Stimulated activated effector memory CD8-positive, alpha-beta T cell treated with anti-CD3 and anti-CD28 coated beads, Interleukin-12 subunit alpha, Interleukin-12 subunit beta, amount 100 ng/mL, for 72 hours (primary cell): ENCODE data around the gene WDR87.
"Not testable (repeated sequence)": the region's sequence is repeated elsewhere in the genome, so short reads cannot be mapped to it uniquely, and the experiment has no call there.

Source experiments
- ATAC-seq: fragments of 150-1000 bp; cut with Tn5 transposase; 2 replicates; pipeline ENCODE4 v1.10.0; 2021
- DNase-seq, 2 donors: peaks; one replicate each; pipeline ENCODE4 v3.0.0; 2021 to 2022; ENCODE audit warnings: low spot score in 2 of 2
- H3K27ac Mint-ChIP-seq: one replicate; pipeline ENCODE4 v1.8.0; 2022; ENCODE audit warnings: mild to moderate bottlenecking, mixed read lengths
- H3K36me3 Mint-ChIP-seq: one replicate; pipeline ENCODE4 v1.8.0; 2022; ENCODE audit warnings: mild to moderate bottlenecking, mixed read lengths
- H3K4me1 Mint-ChIP-seq: one replicate; pipeline ENCODE4 v1.8.0; 2022; ENCODE audit warnings: mixed read lengths
- H3K4me3 Mint-ChIP-seq: one replicate; pipeline ENCODE4 v1.8.0; 2022; ENCODE audit warnings: mild to moderate bottlenecking, mixed read lengths
- H3K9me3 Mint-ChIP-seq: one replicate; pipeline ENCODE4 v1.8.0; 2022; ENCODE audit warnings: mixed read lengths

The WDR87 gene

GRCh38 chr19:37869766-37870340, 36.5 kb downstream of the WDR87 start:
- H3K36me3 Mint-ChIP-seq = no peaks in the 10 kb centered on the region
- ATAC-seq (no peak), DNase-seq (no peak)
- no peak overlapping the region for H3K27ac Mint-ChIP-seq
- H3K9me3 Mint-ChIP-seq = no peaks in the 10 kb centered on the region
- no peaks in the 10 kb centered on the region for H3K4me1 Mint-ChIP-seq
- H3K4me3 Mint-ChIP-seq = no peak overlapping the region

GRCh38 chr19:37867831-37868230, 38.6 kb downstream of the WDR87 start:
- DNase-seq = no peak
- H3K4me1 Mint-ChIP-seq = no peaks in the 10 kb centered on the region
- no peaks in the 10 kb centered on the region for H3K9me3 Mint-ChIP-seq
- ATAC-seq = no peak
- no peak overlapping the region for H3K4me3 Mint-ChIP-seq
- H3K27ac Mint-ChIP-seq = no peak overlapping the region
- no peaks in the 10 kb centered on the region for H3K36me3 Mint-ChIP-seq

GRCh38 chr19:37865930-37866329, 40.5 kb downstream of the WDR87 start:
- H3K4me3 Mint-ChIP-seq, H3K4me1 Mint-ChIP-seq, H3K9me3 Mint-ChIP-seq, ATAC-seq, DNase-seq, H3K27ac Mint-ChIP-seq, H3K36me3 Mint-ChIP-seq: not testable (repeated sequence)

GRCh38 chr19:37864501-37864900, 41.9 kb downstream of the WDR87 start:
- H3K36me3 Mint-ChIP-seq = no peaks in the 10 kb centered on the region
- H3K4me3 Mint-ChIP-seq = no peak overlapping the region
- H3K4me1 Mint-ChIP-seq = no peaks in the 10 kb centered on the region
- no peaks in the 10 kb centered on the region for H3K9me3 Mint-ChIP-seq
- DNase-seq (no peak), ATAC-seq (no peak)
- no peak overlapping the region for H3K27ac Mint-ChIP-seq

GRCh38 chr19:37855098-37855497, 51.3 kb downstream of the WDR87 start:
- no peaks in the 10 kb centered on the region for H3K9me3 Mint-ChIP-seq
- no peaks in the 10 kb centered on the region for H3K36me3 Mint-ChIP-seq
- no peak overlapping the region for H3K27ac Mint-ChIP-seq
- DNase-seq = no peak
- no peaks in the 10 kb centered on the region for H3K4me1 Mint-ChIP-seq
- no peak overlapping the region for H3K4me3 Mint-ChIP-seq
- no peak for ATAC-seq

GRCh38 chr19:37845932-37846331, 60.5 kb downstream of the WDR87 start:
- Mint-ChIP-seq H3K4me3 (no peak overlapping the region), H3K27ac (no peak overlapping the region), H3K36me3 (no peaks in the 10 kb centered on the region), H3K9me3 (no peaks in the 10 kb centered on the region), H3K4me1 (no peaks in the 10 kb centered on the region)
- DNase-seq = no peak
- ATAC-seq = no peak
